Neuronal stem cell (in vitro differentiated cells): ENCODE results near the gene TAF6.

Experiments
- DNase-seq: peaks from one replicate; pipeline ENCODE4 v3.0.0-alpha.2; 2013; ENCODE audit warnings: low spot score
- H2AFZ ChIP-seq: one replicate; pipeline ENCODE4 v1.6.1; 2013; ENCODE audit warnings: mild to moderate bottlenecking, low read length, inconsistent platforms
- H2AK5ac ChIP-seq: 2 replicates; pipeline ENCODE4 v1.6.1; 2013; ENCODE audit warnings: low read depth, mild to moderate bottlenecking, inconsistent platforms, low read length, moderate library complexity, mixed read lengths
- H2BK120ac ChIP-seq: 2 replicates; pipeline ENCODE4 v1.6.1; 2013; ENCODE audit warnings: low read depth, mild to moderate bottlenecking, inconsistent platforms, low read length, moderate library complexity, mixed read lengths
- H2BK12ac ChIP-seq: one replicate; pipeline ENCODE4 v1.6.1; 2013; ENCODE audit warnings: low read length, inconsistent platforms
- H2BK15ac ChIP-seq: 2 replicates; pipeline ENCODE4 v1.6.1; 2013; ENCODE audit warnings: mild to moderate bottlenecking, low read length, inconsistent platforms, mixed read lengths
- H2BK5ac ChIP-seq: one replicate; pipeline ENCODE4 v1.6.1; 2013; ENCODE audit warnings: inconsistent platforms, mild to moderate bottlenecking, low read length, moderate library complexity
- H3K14ac ChIP-seq: one replicate; pipeline ENCODE4 v1.6.1; 2013; ENCODE audit warnings: low read length, inconsistent platforms
- H3K18ac ChIP-seq: 2 replicates; pipeline ENCODE4 v1.6.1; 2013; ENCODE audit warnings: low read length, inconsistent platforms
- H3K23ac ChIP-seq: 2 replicates; pipeline ENCODE4 v1.6.1; 2013; ENCODE audit warnings: low read depth, mild to moderate bottlenecking, mixed read lengths, low read length, inconsistent platforms; ENCODE audit not compliant: poor library complexity
- H3K27ac ChIP-seq: replicated peaks from 3 replicates; pipeline ENCODE4 v1.5.1; 2013; ENCODE audit warnings: low read length, inconsistent platforms
- H3K27me3 ChIP-seq, 3 experiments: 2 replicates each; pipeline ENCODE4 v1.6.1; 2013; ENCODE audit warnings: low read length in 3 of 3, mild to moderate bottlenecking in 2 of 3, inconsistent platforms in 1 of 3, low read depth in 1 of 3, mixed read lengths in 1 of 3, moderate library complexity in 1 of 3; ENCODE audit not compliant: control insufficient read depth in 3 of 3, insufficient read depth in 3 of 3
- H3K36me3 ChIP-seq, 2 donors: replicated peaks in 1 of 2; 2 replicates each; pipeline ENCODE4 v1.6.1; 2013; ENCODE audit warnings: low read length in 2 of 2; ENCODE audit not compliant: control insufficient read depth in 2 of 2, insufficient read depth in 2 of 2
- H3K4ac ChIP-seq: 2 replicates; pipeline ENCODE4 v1.6.1; 2013; ENCODE audit warnings: inconsistent platforms, mild to moderate bottlenecking, low read length, moderate library complexity
- H3K4me1 ChIP-seq, 2 donors: 1 replicate in 1 of 2; 2 replicates in 1 of 2; pipeline ENCODE4 v1.6.1; 2013; ENCODE audit warnings: low read length in 2 of 2, low read depth in 1 of 2; ENCODE audit not compliant: control insufficient read depth in 2 of 2, insufficient read depth in 1 of 2
- H3K4me2 ChIP-seq: one replicate; pipeline ENCODE4 v1.6.1; 2013; ENCODE audit warnings: mild to moderate bottlenecking, low read length, inconsistent platforms; ENCODE audit not compliant: insufficient read depth, poor library complexity, severe bottlenecking
- H3K4me3 ChIP-seq, 2 donors: 2 replicates each; pipeline ENCODE4 v1.5.1; 2013; ENCODE audit warnings: low read length in 2 of 2, mild to moderate bottlenecking in 2 of 2, inconsistent platforms in 1 of 2, moderate library complexity in 1 of 2
- H3K79me1 ChIP-seq: one replicate; pipeline ENCODE4 v1.6.1; 2013; ENCODE audit warnings: low read depth, mild to moderate bottlenecking, inconsistent platforms, low read length, moderate library complexity
- H3K9ac ChIP-seq: one replicate; pipeline ENCODE4 v1.6.1; 2013; ENCODE audit warnings: mild to moderate bottlenecking, low read depth, low read length, inconsistent platforms; ENCODE audit not compliant: poor library complexity
- H3K9me3 ChIP-seq, 2 donors: replicated peaks in 1 of 2; 2 replicates each; pipeline versions ENCODE3 to v1.6.1; 2013; ENCODE audit warnings: low read length in 2 of 2, mild to moderate bottlenecking in 2 of 2, inconsistent platforms in 1 of 2, low read depth in 1 of 2, mixed read lengths in 1 of 2, moderate library complexity in 1 of 2; ENCODE audit not compliant: control insufficient read depth in 2 of 2, insufficient read depth in 1 of 2
- H4K8ac ChIP-seq: one replicate; pipeline ENCODE4 v1.6.1; 2013; ENCODE audit warnings: low read depth, mild to moderate bottlenecking, inconsistent platforms, low read length, moderate library complexity
- H4K91ac ChIP-seq: one replicate; pipeline ENCODE4 v1.6.1; 2013; ENCODE audit warnings: low read length, low read depth, mild to moderate bottlenecking, inconsistent platforms; ENCODE audit not compliant: poor library complexity
- WGBS, 2 donors: extraction: QIAGEN DNeasy Blood & Tissue Kit; methylation state at CpG; one replicate each; pipeline ENCODE4 v1.1.7; 2013; ENCODE audit warnings: missing lambda C conversion rate in 2 of 2, mixed read lengths in 1 of 2; ENCODE audit not compliant: insufficient read length in 2 of 2, insufficient replicate concordance in 1 of 2; ENCODE audit errors: extremely low coverage in 2 of 2; 5-methylcytosine and 5-hydroxymethylcytosine counted together

The TAF6 gene

GRCh38 chr7:100087055-100087750 lies 32.0 kb downstream of the TAF6 start:
- peaks cover 5 to 7% of the 10 kb centered on the region in 2 donors for H3K4me1 ChIP-seq
- H2AFZ ChIP-seq = no peak overlapping the region
- H3K27ac ChIP-seq = no peak overlapping the region
- no peak overlapping the region for H2AK5ac ChIP-seq
- DNase-seq = no peak
- no peak overlapping the region for H3K4me3 ChIP-seq
- no peak overlapping the region for H2BK15ac ChIP-seq
- peaks cover 0 to 2% (median 0%) of the 10 kb centered on the region in 3 experiments for H3K27me3 ChIP-seq
- no peak overlapping the region for H3K9ac ChIP-seq
- no peak overlapping the region for H2BK12ac ChIP-seq
- H2BK120ac ChIP-seq = no peak overlapping the region
- H3K79me1 ChIP-seq = no peaks in the 10 kb centered on the region
- H3K14ac ChIP-seq = no peak overlapping the region
- no peak overlapping the region for H4K91ac ChIP-seq
- no peak overlapping the region for H3K23ac ChIP-seq
- no peak overlapping the region for H2BK5ac ChIP-seq
- H3K9me3 ChIP-seq = no peaks in the 10 kb centered on the region
- no peak overlapping the region for H3K4ac ChIP-seq
- H3K4me2 ChIP-seq = no peak overlapping the region
- no peak overlapping the region for H3K18ac ChIP-seq
- H3K36me3 ChIP-seq = peaks cover 17 to 21% of the 10 kb centered on the region in 2 donors
- WGBS, 2 donors = no CpG with 5 or more reads among the region's 10 CpGs
- H4K8ac ChIP-seq = no peak overlapping the region

GRCh38 chr7:100085515-100085914 lies 33.6 kb downstream of the TAF6 start:
- peaks cover 7% of the 10 kb centered on the region in 2 donors for H3K4me1 ChIP-seq
- no CpG with 5 or more reads among the region's 3 CpGs for WGBS, 2 donors
- H2BK15ac ChIP-seq = no peak overlapping the region
- no peak overlapping the region for H2BK5ac ChIP-seq
- no peaks in the 10 kb centered on the region for H3K9me3 ChIP-seq
- no peak overlapping the region for H2AK5ac ChIP-seq
- H3K4me3 ChIP-seq = no peak overlapping the region
- no peak overlapping the region for H3K4ac ChIP-seq
- H3K18ac ChIP-seq = no peak overlapping the region
- no peak overlapping the region for H2BK120ac ChIP-seq
- no peak overlapping the region for H3K9ac ChIP-seq
- no peak overlapping the region for H3K14ac ChIP-seq
- no peak overlapping the region for H3K4me2 ChIP-seq
- H3K27me3 ChIP-seq = peaks cover 0 to 2% (median 0%) of the 10 kb centered on the region in 3 experiments
- H4K8ac ChIP-seq = no peak overlapping the region
- H4K91ac ChIP-seq = no peak overlapping the region
- H3K79me1 ChIP-seq = peaks cover 2% of the 10 kb centered on the region
- peaks cover 3 to 4% of the 10 kb centered on the region in 2 donors for H3K36me3 ChIP-seq
- H2AFZ ChIP-seq = no peak overlapping the region
- DNase-seq = no peak
- H3K23ac ChIP-seq = no peak overlapping the region
- H2BK12ac ChIP-seq = no peak overlapping the region
- no peak overlapping the region for H3K27ac ChIP-seq

GRCh38 chr7:100082978-100083377 lies 36.2 kb downstream of the TAF6 start:
- Histone ChIP-seq H3K27me3 (peaks cover 0 to 2% (median 0%) of the 10 kb centered on the region in 3 experiments), H3K4me2 (no peak overlapping the region), H3K36me3 (peaks cover 13 to 24% of the 10 kb centered on the region in 2 donors), H2BK15ac (no peak overlapping the region), H2BK5ac (no peak overlapping the region), H3K23ac (no peak overlapping the region), H2BK12ac (no peak overlapping the region), H2AFZ (peak overlapping the region; percentile 79), H3K18ac (no peak overlapping the region), H3K9ac (no peak overlapping the region), H3K27ac (no peak overlapping the region), H3K14ac (no peak overlapping the region), H3K79me1 (peaks cover 3% of the 10 kb centered on the region), H3K4me3 (peak overlapping the region in 1 of 2 donors; percentile 47), H3K4me1 (peaks cover 3 to 11% of the 10 kb centered on the region in 2 donors), H3K4ac (no peak overlapping the region), H3K9me3 (peaks cover 10 to 17% of the 10 kb centered on the region in 2 donors), H2BK120ac (no peak overlapping the region), H2AK5ac (no peak overlapping the region), H4K91ac (no peak overlapping the region), H4K8ac (no peak overlapping the region)
- no CpG with 5 or more reads among the region's 4 CpGs for WGBS, 2 donors
- DNase-seq = no peak

- Histone ChIP-seq H2AK5ac (peak within 1 kb of the TSS; percentile 89), H3K36me3 (peaks cover 22 to 37% of the 10 kb centered on the region in 2 donors), H2BK12ac (no peak within 1 kb of the TSS), H3K27me3 (peaks cover 0 to 2% (median 0%) of the 10 kb centered on the region in 3 experiments), H3K4me1 (peaks cover 3 to 11% of the 10 kb centered on the region in 2 donors), H3K4ac (peak within 1 kb of the TSS; percentile 70), H2AFZ (peak within 1 kb of the TSS; percentile 79), H4K8ac (no peak within 1 kb of the TSS), H3K79me1 (peaks cover 5% of the 10 kb centered on the region), H3K27ac (no peak within 1 kb of the TSS), H2BK15ac (peak within 1 kb of the TSS; percentile 88), H3K4me2 (peak within 1 kb of the TSS; percentile 60), H3K4me3 (peak within 1 kb of the TSS; percentile 99 to 100), H4K91ac (peak within 1 kb of the TSS; percentile 94), H3K9me3 (peaks cover 15 to 29% of the 10 kb centered on the region in 2 donors), H3K14ac (no peak within 1 kb of the TSS), H2BK120ac (peak within 1 kb of the TSS; percentile 97), H2BK5ac (no peak within 1 kb of the TSS), H3K9ac (peak within 1 kb of the TSS; percentile 95), H3K18ac (peak within 1 kb of the TSS; percentile 98), H3K23ac (peak within 1 kb of the TSS; percentile 100)
- peak; percentile 98 for DNase-seq
- WGBS, 2 donors = no CpG with 5 or more reads among the region's 55 CpGs
Observed at GRCh38 chr7:100081535-100082102, 37.5 kb downstream of the TAF6 start, which contains the start of gene ZNF3. TSS of gene ZNF3 (minus strand) at chr7:100081723. CDS start at chr7:100077357, 4,366 bp downstream.
